ENCODE data around the gene CCNF. TPM values are rescaled to one million over a fixed set of nuclear protein-coding genes. Genes with fewer than 3 reads are reported as not detected.
A peak's percentile ranks its signal among the peaks of the same experiment; 100 is the strongest.

The CCNF gene
- total and polyA plus RNA-seq, 2 of the 8 experiments (the other 6 are each of a cell fraction or from before 2014, with no cell fraction given) = 15.4 to 54.3 TPM

GRCh38 chr16:2487517-2487842 lies 58.2 kb downstream of the CCNF start:
- Histone ChIP-seq H3K36me3 (ENCODE audit: control insufficient read depth in 2 of 4, insufficient read depth in 4 of 4, low read length in 3 of 4) (no peaks in the 10 kb centered on the region), H2BK20ac (ENCODE audit: low read length) (no peak overlapping the region), H4K8ac (ENCODE audit: extremely low read depth, insufficient read depth, low read length) (no peak overlapping the region), H3K4me3 (ENCODE audit: extremely low read depth in 1 of 4, insufficient read depth in 2 of 4, low read depth in 3 of 4, low read length in 4 of 4) (no peak overlapping the region), H3K4me1 (replicated peaks in 1 of 4; ENCODE audit: control insufficient read depth in 3 of 4, insufficient read depth in 4 of 4, low read length in 3 of 4) (peaks cover 0 to 3% (median 0%) of the 10 kb centered on the region in 4 experiments; a peak in 1 of 7 replicates), H2AK5ac (ENCODE audit: low read depth, low read length) (no peak overlapping the region), H4K5ac (ENCODE audit: insufficient read length, low read depth, low read length) (no peak overlapping the region), H3K4ac (replicated peaks; ENCODE audit: insufficient read length, low read depth, low read length) (no peak overlapping the region), H3K9me3 (ENCODE audit: insufficient read depth in 2 of 2, low read depth in 1 of 2, low read length in 1 of 2) (no peaks in the 10 kb centered on the region), H4K91ac (replicated peaks; ENCODE audit: insufficient read length, low read length) (no peak overlapping the region), H2BK5ac (ENCODE audit: low read depth, low read length) (0 out of 2 replicates have a peak overlapping the region, but pooled peaks have one; percentile 44), H3K14ac (ENCODE audit: insufficient read length) (no peak overlapping the region), H2AFZ (ENCODE audit: low read length) (no peak overlapping the region), H3K4me2 (ENCODE audit: insufficient read depth in 1 of 2, low read depth in 2 of 2, low read length in 2 of 2) (no peak overlapping the region), H2BK120ac (replicated peaks; ENCODE audit: low read depth, low read length) (no peak overlapping the region), H3K79me1 (ENCODE audit: low read depth, low read length) (peaks cover 7% of the 10 kb centered on the region; the same call in 1 of the 2 replicates), H2BK12ac (ENCODE audit: low read depth, low read length) (no peak overlapping the region), H3K23ac (ENCODE audit: insufficient read length) (no peak overlapping the region), H3K79me2 (ENCODE audit: control insufficient read depth in 1 of 2, insufficient read depth in 2 of 2, low read length in 2 of 2) (0 out of 4 replicates have a peak, but pooled peaks cover 0 to 2% of the 10 kb centered on the region in 2 experiments), H2BK15ac (ENCODE audit: low read length) (no peak overlapping the region), H4K20me1 (replicated peaks in 1 of 2; ENCODE audit: control insufficient read depth in 1 of 2, insufficient read depth in 2 of 2, low read length in 2 of 2) (peaks cover 0 to 15% of the 10 kb centered on the region in 2 experiments), H3K56ac (replicated peaks; ENCODE audit: insufficient read length, low read depth, low read length) (no peak overlapping the region), H3K9ac (replicated peaks in 1 of 4; ENCODE audit: extremely low read depth in 1 of 4, low read depth in 3 of 4, low read length in 3 of 4) (no peak overlapping the region), H3K27ac (ENCODE audit: low read depth, low read length) (no peak overlapping the region), H3K27me3 (replicated peaks in 1 of 4; ENCODE audit: control insufficient read depth in 3 of 4, extremely low read depth in 1 of 4, insufficient read depth in 3 of 4, low read length in 3 of 4) (no peaks in the 10 kb centered on the region; a peak in 1 of 7 replicates), H3K18ac (ENCODE audit: extremely low read depth, low read length) (no peak overlapping the region), H3K23me2 (ENCODE audit: low read depth, low read length) (no peaks in the 10 kb centered on the region)
- TF ChIP-seq SAP30 (IDR thresholded peaks at IDR 0.05; ENCODE audit: insufficient read depth, insufficient replicate concordance, low read length) (no peak), GTF2F1 (IDR thresholded peaks at IDR 0.05; ENCODE audit: borderline replicate concordance, low read depth, low read length) (no peak), RNF2 (IDR thresholded peaks at IDR 0.05; ENCODE audit: borderline replicate concordance, low read depth, low read length, missing control alignments, poor library complexity, severe bottlenecking) (no peak), CTBP2 (IDR thresholded peaks at IDR 0.05; ENCODE audit: borderline replicate concordance, insufficient read depth, insufficient read length, low read length) (no peak), SIRT6 (IDR thresholded peaks at IDR 0.05; ENCODE audit: low read length) (no peak)
- CTCF ChIA-PET (ENCODE audit: partially characterized antibody) = interaction anchor here (1.0 to 3.6 kb wide), 7 partner anchors 11 to 293 kb away, joined by 3 to 32 read pairs (median 4); partner anchors contain the start of genes TBC1D24 and TEDC2
- no peak for FAIRE-seq
- DNase-seq (ENCODE audit: low read depth in 1 of 2, low spot score in 2 of 2) = no peak
- POLR2A ChIA-PET (ENCODE audit: partially characterized antibody) = interaction anchor here (1.5 kb wide), 1 partner anchor 10 kb away, joined by 5 read pairs; no protein-coding TSS in a partner anchor
- WGBS, 2 experiments (ENCODE audit: extremely low coverage in 1 of 2, insufficient coverage in 1 of 2, insufficient read length in 1 of 2, insufficient replicate concordance in 2 of 2, low coverage in 1 of 2, low lambda C conversion rate in 2 of 2, missing lambda C conversion rate in 1 of 2) = 94% methylated on average over 8 of the region's 8 CpGs; no CpG with 5 or more reads in 1 of the 2 experiments
